Measurements from ENCODE around the gene TMA7B. TPM values are rescaled to one million over a fixed set of nuclear protein-coding genes. Genes with fewer than 3 reads are reported as not detected.

The TMA7B gene
- total and polyA plus RNA-seq, 2 of the 4 experiments (the other 2 are of a cell fraction) = not detected

DNA sequence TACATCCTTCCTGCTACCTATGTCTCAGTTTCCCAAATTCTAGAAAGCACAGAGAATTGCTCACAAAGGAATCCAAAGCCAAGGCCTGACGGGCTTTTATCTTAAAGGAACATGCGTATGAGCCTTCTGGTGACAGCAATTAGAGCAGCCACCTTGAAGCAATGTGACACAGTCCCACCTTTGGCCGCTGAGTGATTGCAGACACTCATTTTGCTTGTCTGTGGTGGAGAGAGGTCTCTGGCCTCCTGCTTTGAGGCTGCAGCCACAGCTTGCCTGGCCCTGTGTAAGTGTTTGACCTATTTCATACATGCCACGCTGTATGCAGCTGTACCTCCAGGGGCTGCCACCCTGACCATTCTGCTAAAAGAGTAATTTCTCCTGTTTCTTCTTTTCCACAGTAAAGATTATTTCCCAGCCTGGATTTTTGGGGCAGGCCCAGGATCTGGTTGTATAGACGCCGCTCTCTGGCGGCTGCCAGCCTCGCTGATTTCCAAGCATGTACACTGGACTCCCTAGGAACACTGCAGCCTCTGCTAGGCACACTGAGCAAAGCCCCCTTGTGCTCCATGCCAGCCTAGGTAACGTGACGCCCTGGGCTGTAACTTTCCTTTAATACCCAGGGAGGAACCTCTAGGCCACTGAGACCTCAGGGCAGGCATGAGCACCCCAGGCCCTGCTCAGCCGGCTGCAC lies 1.1 kb upstream of the TMA7B start:
- Histone ChIP-seq H3K27me3 (ENCODE audit: control insufficient read depth, insufficient read depth, low read length) (no peaks in the 10 kb centered on the region), H3K9me3 (ENCODE audit: control insufficient read depth, insufficient read depth, low read length) (no peaks in the 10 kb centered on the region), H2BK5ac (ENCODE audit: low read depth, low read length, poor library complexity, severe bottlenecking) (no peak overlapping the region), H3K4me3 (ENCODE audit: insufficient read depth, low read depth, low read length) (no peak overlapping the region), H3K9ac (ENCODE audit: low read depth, low read length) (no peak overlapping the region), H2AK9ac (replicated peaks; ENCODE audit: low read depth, low read length, poor library complexity) (peak overlapping the region; percentile 37), H3K23ac (ENCODE audit: low read depth, low read length) (no peak overlapping the region), H3K56ac (ENCODE audit: extremely low read depth, insufficient read depth, low read length) (no peak overlapping the region), H3K4ac (ENCODE audit: low read depth, low read length) (peak overlapping the region; percentile 59), H4K91ac (ENCODE audit: insufficient read depth, low read depth, low read length) (peak overlapping the region; percentile 42; the same call in 1 of the 2 replicates), H3K79me1 (ENCODE audit: low read depth in 1 of 2, low read length in 2 of 2) (no peaks in the 10 kb centered on the region), H2BK20ac (ENCODE audit: low read depth, low read length) (peak overlapping the region; percentile 29), H2AK5ac (ENCODE audit: low read depth, low read length) (peak overlapping the region; percentile 10), H4K8ac (ENCODE audit: low read depth in 2 of 2, low read length in 2 of 2) (peak overlapping the region in 1 of 2 experiments; percentile 15; a peak in 2 of 4 replicates), H3K27ac (ENCODE audit: insufficient read depth, low read length) (no peak overlapping the region), H4K20me1 (ENCODE audit: insufficient read depth, low read length) (no peaks in the 10 kb centered on the region; the same call in 1 of the 2 replicates), H2BK120ac (ENCODE audit: low read depth, low read length) (peak overlapping the region; percentile 53), H2BK15ac (ENCODE audit: low read depth, low read length) (0 out of 3 replicates have a peak overlapping the region, but pooled peaks have one; percentile 8), H4K5ac (ENCODE audit: low read depth, low read length) (no peak overlapping the region), H3K9me1 (ENCODE audit: insufficient read depth, low read length) (0 out of 2 replicates have a peak, but pooled peaks cover 2% of the 10 kb centered on the region), H3K4me2 (ENCODE audit: low read depth, low read length) (no peak overlapping the region), H3K18ac (ENCODE audit: low read depth, low read length) (no peak overlapping the region), H3K36me3 (ENCODE audit: control insufficient read depth, insufficient read depth, low read length) (no peaks in the 10 kb centered on the region), H3K4me1 (ENCODE audit: control insufficient read depth, insufficient read depth, low read length) (peaks cover 10% of the 10 kb centered on the region), H3K14ac (replicated peaks; ENCODE audit: low read depth, low read length) (no peak overlapping the region), H2AFZ (replicated peaks; ENCODE audit: low read length, poor library complexity) (peak overlapping the region; percentile 40)
- intact Hi-C loops (cut with micrococcal nuclease) = no loop called here
- no peak for ATAC-seq (ENCODE audit: low read depth)
- WGBS, 2 experiments (ENCODE audit: extremely low coverage in 2 of 2, insufficient read length in 1 of 2) = 67% methylated on average over 6 of the region's 11 CpGs; no CpG with 5 or more reads in 1 of the 2 experiments
- BruUV-seq (replicated peaks) = no TSS peak
- in situ Hi-C loops (cut with MboI; ENCODE audit: low sequenced_read_pairs) = no loop called here
- POLR2A ChIA-PET (ENCODE audit: unreplicated experiment) = no interaction called here
- CTCF ChIA-PET = no interaction called here
- no peak for TF ChIP-seq MAZ (IDR thresholded peaks at IDR 0.05; ENCODE audit: borderline replicate concordance, low read depth, low read length)
- TF ChIP-seq, protein P1, sequence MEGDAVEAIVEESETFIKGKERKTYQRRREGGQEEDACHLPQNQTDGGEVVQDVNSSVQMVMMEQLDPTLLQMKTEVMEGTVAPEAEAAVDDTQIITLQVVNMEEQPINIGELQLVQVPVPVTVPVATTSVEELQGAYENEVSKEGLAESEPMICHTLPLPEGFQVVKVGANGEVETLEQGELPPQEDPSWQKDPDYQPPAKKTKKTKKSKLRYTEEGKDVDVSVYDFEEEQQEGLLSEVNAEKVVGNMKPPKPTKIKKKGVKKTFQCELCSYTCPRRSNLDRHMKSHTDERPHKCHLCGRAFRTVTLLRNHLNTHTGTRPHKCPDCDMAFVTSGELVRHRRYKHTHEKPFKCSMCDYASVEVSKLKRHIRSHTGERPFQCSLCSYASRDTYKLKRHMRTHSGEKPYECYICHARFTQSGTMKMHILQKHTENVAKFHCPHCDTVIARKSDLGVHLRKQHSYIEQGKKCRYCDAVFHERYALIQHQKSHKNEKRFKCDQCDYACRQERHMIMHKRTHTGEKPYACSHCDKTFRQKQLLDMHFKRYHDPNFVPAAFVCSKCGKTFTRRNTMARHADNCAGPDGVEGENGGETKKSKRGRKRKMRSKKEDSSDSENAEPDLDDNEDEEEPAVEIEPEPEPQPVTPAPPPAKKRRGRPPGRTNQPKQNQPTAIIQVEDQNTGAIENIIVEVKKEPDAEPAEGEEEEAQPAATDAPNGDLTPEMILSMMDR (conservative IDR thresholded peaks at IDR 0.05; ENCODE audit: low read depth, low read length) = no peak
- no peak for TF ChIP-seq FOS (IDR thresholded peaks at IDR 0.05; ENCODE audit: low read depth, low read length)
- TF ChIP-seq RAD21 (IDR thresholded peaks at IDR 0.05; ENCODE audit: low read length) = no peak
- TF ChIP-seq RFX5 (IDR thresholded peaks at IDR 0.05; ENCODE audit: low read depth, low read length) = no peak
- TF ChIP-seq BHLHE40 (IDR thresholded peaks at IDR 0.05; ENCODE audit: low read depth, low read length) = no peak
- dilution Hi-C loops (cut with HindIII; ENCODE audit: low sequenced_read_pairs, unreplicated experiment) = no loop called here
- no peak for DNase-seq
